SK-N-SH treated with all-trans-retinoic acid at 6 μM for 48 hours (cell line): ENCODE results near the gene DCAF5.

Experiments used
- ARNTL ChIP-seq: fragments of 450-650 bp; formaldehyde crosslinking; IDR thresholded peaks from 2 replicates; pipeline ENCODE4 v1.5.0; 2020; ENCODE audit warnings: low read depth, mild to moderate bottlenecking, moderate library complexity, borderline replicate concordance
- CSDC2 ChIP-seq: fragments of 250-450 bp; sonication (Bioruptor Pico); IDR thresholded peaks from 2 replicates; pipeline ENCODE4 v1.5.0; 2020; ENCODE audit warnings: mild to moderate bottlenecking, moderate library complexity
- TF ChIP-seq, protein P1 (sequence below): fragments of 250-450 bp; sonication (Bioruptor Pico); IDR thresholded peaks from 2 replicates; pipeline ENCODE4 v1.5.1; 2020; ENCODE audit warnings: low read depth, mild to moderate bottlenecking, moderate library complexity
- TF ChIP-seq, protein P2 (sequence below): fragments of 250-450 bp; sonication (Bioruptor Pico); IDR thresholded peaks from 2 replicates; pipeline ENCODE4 v1.8.0; 2021; ENCODE audit warnings: low read depth, mild to moderate bottlenecking, moderate library complexity, borderline replicate concordance
- TF ChIP-seq, protein P3 (sequence below): fragments of 250-450 bp; sonication (Bioruptor Pico); IDR thresholded peaks from 2 replicates; pipeline ENCODE4 v1.8.0; 2020; ENCODE audit warnings: mild to moderate bottlenecking, moderate library complexity, borderline replicate concordance
- TF ChIP-seq, protein P4 (sequence below): fragments of 250-450 bp; sonication (Bioruptor Pico); IDR thresholded peaks from 2 replicates; pipeline ENCODE4 v1.5.0; 2020; ENCODE audit warnings: mild to moderate bottlenecking, moderate library complexity

DNA sequence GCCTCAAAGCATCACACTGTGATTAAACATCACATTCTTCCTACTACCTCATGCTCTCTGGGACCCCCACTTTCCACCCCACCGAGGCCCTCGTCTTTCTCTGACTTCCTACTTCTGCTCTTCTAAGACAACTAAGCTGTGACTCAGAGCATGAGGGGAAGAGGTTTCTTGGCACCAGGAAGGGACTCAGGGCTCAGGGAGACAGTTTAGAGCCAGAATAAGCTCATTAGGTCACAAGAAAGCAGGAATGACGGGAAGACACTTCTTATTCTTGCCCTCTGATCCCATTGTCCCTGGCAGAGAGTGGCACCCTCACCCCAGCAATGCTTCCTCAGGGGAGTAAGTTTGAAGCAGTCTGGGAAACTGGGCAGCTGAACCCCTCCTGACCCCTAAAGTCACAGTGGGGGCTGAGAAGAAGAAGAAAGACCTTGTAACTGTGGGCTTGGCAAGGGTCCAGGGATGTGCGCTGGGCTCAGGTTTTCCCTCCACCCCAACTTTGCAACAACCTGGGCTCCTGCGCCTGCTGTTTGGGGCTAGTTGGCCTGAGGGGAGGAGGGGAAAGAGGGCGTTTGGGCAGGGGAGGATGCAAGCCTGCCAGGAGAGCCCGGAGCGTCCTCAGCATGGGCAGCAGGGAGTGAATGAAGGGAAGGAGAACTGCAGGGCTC is 109.2 kb downstream of the DCAF5 start:
- TF ChIP-seq, protein P1, sequence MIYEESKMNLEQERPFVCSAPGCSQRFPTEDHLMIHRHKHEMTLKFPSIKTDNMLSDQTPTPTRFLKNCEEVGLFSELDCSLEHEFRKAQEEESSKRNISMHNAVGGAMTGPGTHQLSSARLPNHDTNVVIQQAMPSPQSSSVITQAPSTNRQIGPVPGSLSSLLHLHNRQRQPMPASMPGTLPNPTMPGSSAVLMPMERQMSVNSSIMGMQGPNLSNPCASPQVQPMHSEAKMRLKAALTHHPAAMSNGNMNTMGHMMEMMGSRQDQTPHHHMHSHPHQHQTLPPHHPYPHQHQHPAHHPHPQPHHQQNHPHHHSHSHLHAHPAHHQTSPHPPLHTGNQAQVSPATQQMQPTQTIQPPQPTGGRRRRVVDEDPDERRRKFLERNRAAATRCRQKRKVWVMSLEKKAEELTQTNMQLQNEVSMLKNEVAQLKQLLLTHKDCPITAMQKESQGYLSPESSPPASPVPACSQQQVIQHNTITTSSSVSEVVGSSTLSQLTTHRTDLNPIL (CRISPR knock-in tag): no peak
- TF ChIP-seq, protein P2, sequence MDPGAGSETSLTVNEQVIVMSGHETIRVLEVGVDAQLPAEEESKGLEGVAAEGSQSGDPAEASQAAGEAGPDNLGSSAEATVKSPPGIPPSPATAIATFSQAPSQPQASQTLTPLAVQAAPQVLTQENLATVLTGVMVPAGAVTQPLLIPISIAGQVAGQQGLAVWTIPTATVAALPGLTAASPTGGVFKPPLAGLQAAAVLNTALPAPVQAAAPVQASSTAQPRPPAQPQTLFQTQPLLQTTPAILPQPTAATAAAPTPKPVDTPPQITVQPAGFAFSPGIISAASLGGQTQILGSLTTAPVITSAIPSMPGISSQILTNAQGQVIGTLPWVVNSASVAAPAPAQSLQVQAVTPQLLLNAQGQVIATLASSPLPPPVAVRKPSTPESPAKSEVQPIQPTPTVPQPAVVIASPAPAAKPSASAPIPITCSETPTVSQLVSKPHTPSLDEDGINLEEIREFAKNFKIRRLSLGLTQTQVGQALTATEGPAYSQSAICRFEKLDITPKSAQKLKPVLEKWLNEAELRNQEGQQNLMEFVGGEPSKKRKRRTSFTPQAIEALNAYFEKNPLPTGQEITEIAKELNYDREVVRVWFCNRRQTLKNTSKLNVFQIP (CRISPR knock-in tag): no peak
- TF ChIP-seq ARNTL (no peak), CSDC2 (CRISPR knock-in tag) (no peak)
- TF ChIP-seq, protein P3, sequence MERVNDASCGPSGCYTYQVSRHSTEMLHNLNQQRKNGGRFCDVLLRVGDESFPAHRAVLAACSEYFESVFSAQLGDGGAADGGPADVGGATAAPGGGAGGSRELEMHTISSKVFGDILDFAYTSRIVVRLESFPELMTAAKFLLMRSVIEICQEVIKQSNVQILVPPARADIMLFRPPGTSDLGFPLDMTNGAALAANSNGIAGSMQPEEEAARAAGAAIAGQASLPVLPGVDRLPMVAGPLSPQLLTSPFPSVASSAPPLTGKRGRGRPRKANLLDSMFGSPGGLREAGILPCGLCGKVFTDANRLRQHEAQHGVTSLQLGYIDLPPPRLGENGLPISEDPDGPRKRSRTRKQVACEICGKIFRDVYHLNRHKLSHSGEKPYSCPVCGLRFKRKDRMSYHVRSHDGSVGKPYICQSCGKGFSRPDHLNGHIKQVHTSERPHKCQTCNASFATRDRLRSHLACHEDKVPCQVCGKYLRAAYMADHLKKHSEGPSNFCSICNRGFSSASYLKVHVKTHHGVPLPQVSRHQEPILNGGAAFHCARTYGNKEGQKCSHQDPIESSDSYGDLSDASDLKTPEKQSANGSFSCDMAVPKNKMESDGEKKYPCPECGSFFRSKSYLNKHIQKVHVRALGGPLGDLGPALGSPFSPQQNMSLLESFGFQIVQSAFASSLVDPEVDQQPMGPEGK (CRISPR knock-in tag): no peak
- TF ChIP-seq, protein P4, sequence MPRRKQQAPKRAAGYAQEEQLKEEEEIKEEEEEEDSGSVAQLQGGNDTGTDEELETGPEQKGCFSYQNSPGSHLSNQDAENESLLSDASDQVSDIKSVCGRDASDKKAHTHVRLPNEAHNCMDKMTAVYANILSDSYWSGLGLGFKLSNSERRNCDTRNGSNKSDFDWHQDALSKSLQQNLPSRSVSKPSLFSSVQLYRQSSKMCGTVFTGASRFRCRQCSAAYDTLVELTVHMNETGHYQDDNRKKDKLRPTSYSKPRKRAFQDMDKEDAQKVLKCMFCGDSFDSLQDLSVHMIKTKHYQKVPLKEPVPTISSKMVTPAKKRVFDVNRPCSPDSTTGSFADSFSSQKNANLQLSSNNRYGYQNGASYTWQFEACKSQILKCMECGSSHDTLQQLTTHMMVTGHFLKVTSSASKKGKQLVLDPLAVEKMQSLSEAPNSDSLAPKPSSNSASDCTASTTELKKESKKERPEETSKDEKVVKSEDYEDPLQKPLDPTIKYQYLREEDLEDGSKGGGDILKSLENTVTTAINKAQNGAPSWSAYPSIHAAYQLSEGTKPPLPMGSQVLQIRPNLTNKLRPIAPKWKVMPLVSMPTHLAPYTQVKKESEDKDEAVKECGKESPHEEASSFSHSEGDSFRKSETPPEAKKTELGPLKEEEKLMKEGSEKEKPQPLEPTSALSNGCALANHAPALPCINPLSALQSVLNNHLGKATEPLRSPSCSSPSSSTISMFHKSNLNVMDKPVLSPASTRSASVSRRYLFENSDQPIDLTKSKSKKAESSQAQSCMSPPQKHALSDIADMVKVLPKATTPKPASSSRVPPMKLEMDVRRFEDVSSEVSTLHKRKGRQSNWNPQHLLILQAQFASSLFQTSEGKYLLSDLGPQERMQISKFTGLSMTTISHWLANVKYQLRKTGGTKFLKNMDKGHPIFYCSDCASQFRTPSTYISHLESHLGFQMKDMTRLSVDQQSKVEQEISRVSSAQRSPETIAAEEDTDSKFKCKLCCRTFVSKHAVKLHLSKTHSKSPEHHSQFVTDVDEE (CRISPR knock-in tag): no peak
